Measurements from ENCODE around the gene SMKR1.
"Not testable (repeated sequence)": the region's sequence is repeated elsewhere in the genome, so short reads cannot be mapped to it uniquely, and the experiment has no call there.

The SMKR1 gene

GRCh38 chr7:129466796-129467195 lies 35.5 kb upstream of the SMKR1 start:
- DNase-seq (ENCODE audit: insufficient read length) (no peak), FAIRE-seq (no peak)
- TF ChIP-seq TAF1 (IDR thresholded peaks at IDR 0.05; ENCODE audit: borderline replicate concordance, low read depth, low read length) (no peak), POLR2A (IDR thresholded peaks at IDR 0.05; ENCODE audit: low read depth, low read length) (no peak)

- no peak for DNase-seq (ENCODE audit: insufficient read length)
- FAIRE-seq, result no peak
- TF ChIP-seq POLR2A (IDR thresholded peaks at IDR 0.05; ENCODE audit: low read depth, low read length), result no peak
- TF ChIP-seq TAF1 (IDR thresholded peaks at IDR 0.05; ENCODE audit: borderline replicate concordance, low read depth, low read length), result no peak
- no peak for TF ChIP-seq POLR2AphosphoS5 (IDR thresholded peaks at IDR 0.05; ENCODE audit: low read depth, low read length)
These were observed 34.2 kb upstream of the SMKR1 start for GRCh38 chr7:129468087-129468486.

DNA sequence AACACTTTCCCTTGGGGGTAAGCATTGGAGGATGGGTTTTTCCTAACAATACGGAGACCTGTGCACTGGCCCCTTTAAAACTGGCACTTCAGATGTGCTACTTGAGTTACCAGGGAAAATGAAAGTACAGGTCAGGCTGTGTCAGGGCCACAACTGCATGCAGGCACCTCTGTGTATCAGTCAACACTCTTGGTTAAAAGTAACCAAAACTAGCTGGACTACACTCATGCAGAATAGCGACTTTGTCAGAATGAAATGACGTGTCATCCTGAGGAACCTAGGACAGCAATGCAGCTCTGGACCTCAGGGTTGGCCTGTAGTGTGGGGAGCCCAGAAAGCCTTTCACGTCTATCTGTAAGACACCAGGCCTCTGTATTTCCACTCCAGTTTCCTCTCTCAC lies 33.8 kb upstream of the SMKR1 start:
- FAIRE-seq (no peak), DNase-seq (ENCODE audit: insufficient read length) (no peak)
- TF ChIP-seq TAF1 (IDR thresholded peaks at IDR 0.05; ENCODE audit: borderline replicate concordance, low read depth, low read length), result no peak
- no peak for TF ChIP-seq POLR2A (IDR thresholded peaks at IDR 0.05; ENCODE audit: low read depth, low read length)
- TF ChIP-seq POLR2AphosphoS5 (IDR thresholded peaks at IDR 0.05; ENCODE audit: low read depth, low read length), result no peak

GRCh38 chr7:129469930-129470329 lies 32.4 kb upstream of the SMKR1 start:
- FAIRE-seq, result no peak
- TF ChIP-seq TAF1 (IDR thresholded peaks at IDR 0.05; ENCODE audit: borderline replicate concordance, low read depth, low read length), result no peak
- no peak for TF ChIP-seq POLR2A (IDR thresholded peaks at IDR 0.05; ENCODE audit: low read depth, low read length)
- no peak for TF ChIP-seq POLR2AphosphoS5 (IDR thresholded peaks at IDR 0.05; ENCODE audit: low read depth, low read length)
- DNase-seq (ENCODE audit: insufficient read length), result no peak

- FAIRE-seq (no peak), DNase-seq (ENCODE audit: insufficient read length) (no peak)
- no peak for TF ChIP-seq POLR2AphosphoS5 (IDR thresholded peaks at IDR 0.05; ENCODE audit: low read depth, low read length)
- no peak for TF ChIP-seq POLR2A (IDR thresholded peaks at IDR 0.05; ENCODE audit: low read depth, low read length)
- no peak for TF ChIP-seq TAF1 (IDR thresholded peaks at IDR 0.05; ENCODE audit: borderline replicate concordance, low read depth, low read length)
These were observed 31.9 kb upstream of the SMKR1 start for GRCh38 chr7:129470411-129470810.

GRCh38 chr7:129471402-129471827 lies 30.9 kb upstream of the SMKR1 start:
- FAIRE-seq (no peak), DNase-seq (ENCODE audit: insufficient read length) (no peak)
- TF ChIP-seq POLR2AphosphoS5 (IDR thresholded peaks at IDR 0.05; ENCODE audit: low read depth, low read length) (no peak), TAF1 (IDR thresholded peaks at IDR 0.05; ENCODE audit: borderline replicate concordance, low read depth, low read length) (no peak), POLR2A (IDR thresholded peaks at IDR 0.05; ENCODE audit: low read depth, low read length) (no peak)

GRCh38 chr7:129475931-129476330 lies 26.4 kb upstream of the SMKR1 start:
- DNase-seq (ENCODE audit: insufficient read length); FAIRE-seq: not testable (repeated sequence)

- not testable (repeated sequence) for DNase-seq (ENCODE audit: insufficient read length); FAIRE-seq
These were observed 25.9 kb upstream of the SMKR1 start for GRCh38 chr7:129476398-129476797.

- TF ChIP-seq POLR2A (IDR thresholded peaks at IDR 0.05; ENCODE audit: low read depth, low read length) (no peak), TAF1 (IDR thresholded peaks at IDR 0.05; ENCODE audit: borderline replicate concordance, low read depth, low read length) (no peak), POLR2AphosphoS5 (IDR thresholded peaks at IDR 0.05; ENCODE audit: low read depth, low read length) (no peak)
- DNase-seq (ENCODE audit: insufficient read length) (no peak), FAIRE-seq (no peak)
These were observed 22.5 kb upstream of the SMKR1 start for GRCh38 chr7:129479831-129480230.

- no peak for DNase-seq (ENCODE audit: insufficient read length)
- no peak for TF ChIP-seq TAF1 (IDR thresholded peaks at IDR 0.05; ENCODE audit: borderline replicate concordance, low read depth, low read length)
- TF ChIP-seq POLR2AphosphoS5 (IDR thresholded peaks at IDR 0.05; ENCODE audit: low read depth, low read length), result no peak
- no peak for TF ChIP-seq POLR2A (IDR thresholded peaks at IDR 0.05; ENCODE audit: low read depth, low read length)
- no peak for FAIRE-seq
These were observed 21.5 kb upstream of the SMKR1 start for GRCh38 chr7:129480674-129481363.

GRCh38 chr7:129481376-129481775 lies 21.0 kb upstream of the SMKR1 start:
- DNase-seq (ENCODE audit: insufficient read length); FAIRE-seq: not testable (repeated sequence)

DNA sequence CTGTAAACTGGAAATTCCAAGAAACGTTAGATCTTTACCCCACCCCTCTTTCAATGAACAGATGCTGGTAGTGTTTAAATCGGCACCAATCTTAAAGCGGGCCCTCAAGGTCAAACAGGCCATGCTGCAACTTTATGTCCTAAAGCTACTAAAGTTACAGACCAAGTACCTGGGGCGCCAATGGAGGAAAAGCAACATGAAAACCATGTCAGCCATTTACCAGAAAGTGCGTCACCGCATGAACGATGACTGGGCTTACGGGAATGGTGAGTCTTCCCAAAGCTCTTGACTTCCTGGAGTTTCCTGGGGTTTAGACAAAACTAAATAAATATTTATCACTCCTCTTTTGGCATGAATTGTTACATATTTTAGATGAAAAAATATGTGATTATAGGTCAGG lies 19.6 kb upstream of the SMKR1 start:
- TF ChIP-seq TAF1 (IDR thresholded peaks at IDR 0.05; ENCODE audit: borderline replicate concordance, low read depth, low read length), result no peak
- TF ChIP-seq POLR2A (IDR thresholded peaks at IDR 0.05; ENCODE audit: low read depth, low read length), result no peak
- TF ChIP-seq POLR2AphosphoS5 (IDR thresholded peaks at IDR 0.05; ENCODE audit: low read depth, low read length), result no peak
- FAIRE-seq, result no peak
- no peak for DNase-seq (ENCODE audit: insufficient read length)

DNA sequence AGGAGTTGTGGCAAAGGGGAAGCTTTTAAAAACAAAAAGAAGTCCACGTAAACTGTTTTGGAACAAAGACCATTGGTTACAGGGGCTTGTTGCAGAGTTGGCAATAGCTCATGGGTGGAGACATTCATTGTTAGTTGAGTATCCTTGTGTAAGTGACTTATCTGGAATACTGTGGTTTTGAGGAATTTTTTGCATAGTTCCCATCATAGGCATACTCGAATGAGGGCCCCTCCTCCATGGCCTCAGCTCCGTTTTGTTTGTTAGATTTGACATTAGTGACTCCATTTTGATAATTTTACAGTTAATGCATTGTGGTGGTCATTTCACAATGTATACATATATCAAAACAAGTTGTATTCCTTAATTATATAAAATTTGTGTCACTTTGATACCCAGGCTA lies 12.8 kb upstream of the SMKR1 start:
- no peak for DNase-seq (ENCODE audit: insufficient read length)
- TF ChIP-seq TAF1 (IDR thresholded peaks at IDR 0.05; ENCODE audit: borderline replicate concordance, low read depth, low read length) (no peak), POLR2AphosphoS5 (IDR thresholded peaks at IDR 0.05; ENCODE audit: low read depth, low read length) (no peak), POLR2A (IDR thresholded peaks at IDR 0.05; ENCODE audit: low read depth, low read length) (no peak)
- no peak for FAIRE-seq

Data from GM12892 (cell line).